GM23338 (cell line): ENCODE results near the gene CUBN.

ENCODE experiments used
- CREB1 ChIP-seq: fragments of 250-450 bp; sonication (Bioruptor Pico); IDR thresholded peaks from 2 replicates; pipeline ENCODE4 v1.5.0; 2020; ENCODE audit warnings: low read depth, mild to moderate bottlenecking, moderate library complexity
- EZH2 ChIP-seq: fragments of 200-600 bp; sonication (generic); IDR thresholded peaks from one replicate; pipeline ENCODE4 v1.8.0; 2017; ENCODE audit warnings: antibody characterized with exemption, mild to moderate bottlenecking, low read depth; ENCODE audit not compliant: unreplicated experiment
- EZH2phosphoT487 ChIP-seq: fragments of 200-600 bp; sonication (generic); IDR thresholded peaks from one replicate; pipeline ENCODE4 v1.8.1; 2018; ENCODE audit warnings: antibody characterized with exemption; ENCODE audit not compliant: unreplicated experiment
- JUNB ChIP-seq: IDR thresholded peaks from one replicate; pipeline ENCODE4 v1.6.1; 2016; ENCODE audit warnings: antibody characterized with exemption; ENCODE audit not compliant: unreplicated experiment
- NANOG ChIP-seq: IDR thresholded peaks from 2 replicates; pipeline ENCODE4 v1.6.1; 2016; ENCODE audit warnings: antibody characterized with exemption, borderline replicate concordance
- POLR2AphosphoS5 ChIP-seq: IDR thresholded peaks from 2 replicates; pipeline ENCODE4 v1.6.1; 2016; ENCODE audit warnings: antibody characterized with exemption, low read depth
- STAT1 ChIP-seq: IDR thresholded peaks from one replicate; pipeline ENCODE4 v1.6.1; 2016; ENCODE audit warnings: antibody characterized with exemption; ENCODE audit not compliant: unreplicated experiment
- ZNF114 ChIP-seq: fragments of 250-450 bp; sonication (Bioruptor Pico); IDR thresholded peaks from 2 replicates; pipeline ENCODE4 v1.5.0; 2020; ENCODE audit warnings: mild to moderate bottlenecking, moderate library complexity
- TF ChIP-seq, protein P1 (sequence below), 2 experiments: fragments of 200-600 bp in 1 of 2; sonication (generic) in 1 of 2; conservative IDR thresholded peaks; 2 replicates each; pipeline versions ENCODE4 v1.5.1 to v1.6.1; 2016 to 2017; ENCODE audit warnings: antibody characterized with exemption in 2 of 2, low read depth in 2 of 2, mild to moderate bottlenecking in 2 of 2, moderate library complexity in 1 of 2
- TF ChIP-seq, protein P2 (sequence below): IDR thresholded peaks from one replicate; pipeline ENCODE4 v1.6.1; 2018; ENCODE audit warnings: antibody characterized with exemption; ENCODE audit not compliant: unreplicated experiment
- TF ChIP-seq, protein P3 (sequence below): IDR thresholded peaks from 2 replicates; pipeline ENCODE4 v1.6.1; 2016; ENCODE audit warnings: antibody characterized with exemption

DNA sequence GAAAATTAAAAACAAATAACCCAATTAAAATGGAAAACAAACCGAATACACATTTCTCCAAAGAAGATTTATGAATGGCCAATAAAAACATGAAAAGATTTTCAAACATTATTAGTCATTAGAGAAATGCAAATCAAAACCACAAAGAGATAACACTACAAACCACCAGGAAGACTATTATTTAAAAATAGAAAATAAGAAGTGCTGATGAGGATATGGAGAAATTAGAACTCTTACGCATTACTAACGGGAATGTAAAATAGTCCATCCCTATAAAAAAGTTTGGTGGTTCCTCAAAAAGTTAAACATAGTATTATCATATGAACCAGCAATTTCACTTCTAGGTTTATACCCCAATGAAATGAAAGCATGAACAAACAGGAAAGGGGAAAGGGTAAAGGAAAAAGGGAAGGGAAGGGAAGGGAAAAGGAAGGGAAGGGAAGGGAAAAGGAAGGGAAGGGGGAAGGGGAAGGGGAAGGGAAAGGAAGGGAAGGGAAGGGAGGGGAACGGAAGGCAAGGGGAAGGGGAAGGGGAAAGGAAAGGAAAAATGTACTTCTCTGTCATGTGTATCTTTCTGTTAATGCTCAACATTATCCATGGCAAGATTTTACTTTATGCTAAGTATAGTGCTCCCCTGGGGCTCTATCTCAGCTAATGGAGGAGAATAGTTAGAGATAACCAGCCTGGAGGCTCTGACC lies 187.1 kb downstream of the CUBN start:
- TF ChIP-seq POLR2AphosphoS5, result no peak
- TF ChIP-seq EZH2, result no peak
- TF ChIP-seq, protein P1, sequence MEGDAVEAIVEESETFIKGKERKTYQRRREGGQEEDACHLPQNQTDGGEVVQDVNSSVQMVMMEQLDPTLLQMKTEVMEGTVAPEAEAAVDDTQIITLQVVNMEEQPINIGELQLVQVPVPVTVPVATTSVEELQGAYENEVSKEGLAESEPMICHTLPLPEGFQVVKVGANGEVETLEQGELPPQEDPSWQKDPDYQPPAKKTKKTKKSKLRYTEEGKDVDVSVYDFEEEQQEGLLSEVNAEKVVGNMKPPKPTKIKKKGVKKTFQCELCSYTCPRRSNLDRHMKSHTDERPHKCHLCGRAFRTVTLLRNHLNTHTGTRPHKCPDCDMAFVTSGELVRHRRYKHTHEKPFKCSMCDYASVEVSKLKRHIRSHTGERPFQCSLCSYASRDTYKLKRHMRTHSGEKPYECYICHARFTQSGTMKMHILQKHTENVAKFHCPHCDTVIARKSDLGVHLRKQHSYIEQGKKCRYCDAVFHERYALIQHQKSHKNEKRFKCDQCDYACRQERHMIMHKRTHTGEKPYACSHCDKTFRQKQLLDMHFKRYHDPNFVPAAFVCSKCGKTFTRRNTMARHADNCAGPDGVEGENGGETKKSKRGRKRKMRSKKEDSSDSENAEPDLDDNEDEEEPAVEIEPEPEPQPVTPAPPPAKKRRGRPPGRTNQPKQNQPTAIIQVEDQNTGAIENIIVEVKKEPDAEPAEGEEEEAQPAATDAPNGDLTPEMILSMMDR (conservative IDR thresholded peaks at IDR 0.05; ENCODE audit: low read depth in 2 of 2), result no peak
- TF ChIP-seq, protein P2, sequence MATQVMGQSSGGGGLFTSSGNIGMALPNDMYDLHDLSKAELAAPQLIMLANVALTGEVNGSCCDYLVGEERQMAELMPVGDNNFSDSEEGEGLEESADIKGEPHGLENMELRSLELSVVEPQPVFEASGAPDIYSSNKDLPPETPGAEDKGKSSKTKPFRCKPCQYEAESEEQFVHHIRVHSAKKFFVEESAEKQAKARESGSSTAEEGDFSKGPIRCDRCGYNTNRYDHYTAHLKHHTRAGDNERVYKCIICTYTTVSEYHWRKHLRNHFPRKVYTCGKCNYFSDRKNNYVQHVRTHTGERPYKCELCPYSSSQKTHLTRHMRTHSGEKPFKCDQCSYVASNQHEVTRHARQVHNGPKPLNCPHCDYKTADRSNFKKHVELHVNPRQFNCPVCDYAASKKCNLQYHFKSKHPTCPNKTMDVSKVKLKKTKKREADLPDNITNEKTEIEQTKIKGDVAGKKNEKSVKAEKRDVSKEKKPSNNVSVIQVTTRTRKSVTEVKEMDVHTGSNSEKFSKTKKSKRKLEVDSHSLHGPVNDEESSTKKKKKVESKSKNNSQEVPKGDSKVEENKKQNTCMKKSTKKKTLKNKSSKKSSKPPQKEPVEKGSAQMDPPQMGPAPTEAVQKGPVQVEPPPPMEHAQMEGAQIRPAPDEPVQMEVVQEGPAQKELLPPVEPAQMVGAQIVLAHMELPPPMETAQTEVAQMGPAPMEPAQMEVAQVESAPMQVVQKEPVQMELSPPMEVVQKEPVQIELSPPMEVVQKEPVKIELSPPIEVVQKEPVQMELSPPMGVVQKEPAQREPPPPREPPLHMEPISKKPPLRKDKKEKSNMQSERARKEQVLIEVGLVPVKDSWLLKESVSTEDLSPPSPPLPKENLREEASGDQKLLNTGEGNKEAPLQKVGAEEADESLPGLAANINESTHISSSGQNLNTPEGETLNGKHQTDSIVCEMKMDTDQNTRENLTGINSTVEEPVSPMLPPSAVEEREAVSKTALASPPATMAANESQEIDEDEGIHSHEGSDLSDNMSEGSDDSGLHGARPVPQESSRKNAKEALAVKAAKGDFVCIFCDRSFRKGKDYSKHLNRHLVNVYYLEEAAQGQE, result no peak
- TF ChIP-seq JUNB, result no peak
- TF ChIP-seq, protein P3, sequence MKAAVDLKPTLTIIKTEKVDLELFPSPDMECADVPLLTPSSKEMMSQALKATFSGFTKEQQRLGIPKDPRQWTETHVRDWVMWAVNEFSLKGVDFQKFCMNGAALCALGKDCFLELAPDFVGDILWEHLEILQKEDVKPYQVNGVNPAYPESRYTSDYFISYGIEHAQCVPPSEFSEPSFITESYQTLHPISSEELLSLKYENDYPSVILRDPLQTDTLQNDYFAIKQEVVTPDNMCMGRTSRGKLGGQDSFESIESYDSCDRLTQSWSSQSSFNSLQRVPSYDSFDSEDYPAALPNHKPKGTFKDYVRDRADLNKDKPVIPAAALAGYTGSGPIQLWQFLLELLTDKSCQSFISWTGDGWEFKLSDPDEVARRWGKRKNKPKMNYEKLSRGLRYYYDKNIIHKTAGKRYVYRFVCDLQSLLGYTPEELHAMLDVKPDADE, result no peak
- TF ChIP-seq EZH2phosphoT487, result no peak
- TF ChIP-seq NANOG, result no peak
- no peak for TF ChIP-seq ZNF114 (CRISPR knock-in tag)
- no peak for TF ChIP-seq STAT1
- no peak for TF ChIP-seq CREB1
